Measurements from ENCODE around the gene NUDT15.

The NUDT15 gene

GRCh38 chr13:48066310-48066989, 28.9 kb downstream of the NUDT15 start:
- H3K4me2 ChIP-seq (ENCODE audit: low read length), result no peak overlapping the region
- peaks cover 32% of the 10 kb centered on the region for H3K9me3 ChIP-seq (ENCODE audit: control insufficient read depth, insufficient read depth, low read length)
- TF ChIP-seq EZH2phosphoT487 (IDR thresholded peaks at IDR 0.05; ENCODE audit: borderline replicate concordance, low read length) (no peak), CTCF (IDR thresholded peaks at IDR 0.05; ENCODE audit: low read depth, low read length, poor library complexity, severe bottlenecking) (no peak)
- H3K27me3 ChIP-seq (ENCODE audit: control insufficient read depth, low read length), result no peaks in the 10 kb centered on the region
- H3K27ac ChIP-seq (ENCODE audit: low read depth, low read length), result peak overlapping the region; percentile 27; the same call in 1 of the 2 replicates
- no peak overlapping the region for H3K4me3 ChIP-seq (ENCODE audit: low read length)
- no peaks in the 10 kb centered on the region for H4K20me1 ChIP-seq (ENCODE audit: control insufficient read depth, insufficient read depth, low read depth, low read length)
- no peaks in the 10 kb centered on the region for H3K9me2 ChIP-seq (replicated peaks; ENCODE audit: control insufficient read depth, low read length)
- H3K36me3 ChIP-seq (ENCODE audit: control insufficient read depth, low read length), result peaks cover 64% of the 10 kb centered on the region
- no peaks in the 10 kb centered on the region for H3K79me2 ChIP-seq (ENCODE audit: control insufficient read depth, low read length)
- H3F3A ChIP-seq (ENCODE audit: control insufficient read depth, insufficient read depth), result peaks cover 4% of the 10 kb centered on the region; the same call in 1 of the 2 replicates
- peaks cover 38% of the 10 kb centered on the region for H3K4me1 ChIP-seq (ENCODE audit: control insufficient read depth, low read length)

- peaks cover 4% of the 10 kb centered on the region; the same call in 1 of the 2 replicates for H3F3A ChIP-seq (ENCODE audit: control insufficient read depth, insufficient read depth)
- no peaks in the 10 kb centered on the region for H3K9me2 ChIP-seq (replicated peaks; ENCODE audit: control insufficient read depth, low read length)
- no peaks in the 10 kb centered on the region for H4K20me1 ChIP-seq (ENCODE audit: control insufficient read depth, insufficient read depth, low read depth, low read length)
- H3K27me3 ChIP-seq (ENCODE audit: control insufficient read depth, low read length), result no peaks in the 10 kb centered on the region
- H3K4me3 ChIP-seq (ENCODE audit: low read length), result no peak overlapping the region
- H3K79me2 ChIP-seq (ENCODE audit: control insufficient read depth, low read length), result no peaks in the 10 kb centered on the region
- H3K4me2 ChIP-seq (ENCODE audit: low read length), result no peak overlapping the region
- H3K36me3 ChIP-seq (ENCODE audit: control insufficient read depth, low read length), result peaks cover 80% of the 10 kb centered on the region
- TF ChIP-seq EZH2phosphoT487 (IDR thresholded peaks at IDR 0.05; ENCODE audit: borderline replicate concordance, low read length), result no peak
- peak; percentile 34 for TF ChIP-seq CTCF (IDR thresholded peaks at IDR 0.05; ENCODE audit: low read depth, low read length, poor library complexity, severe bottlenecking)
- peaks cover 47% of the 10 kb centered on the region for H3K9me3 ChIP-seq (ENCODE audit: control insufficient read depth, insufficient read depth, low read length)
- H3K27ac ChIP-seq (ENCODE audit: low read depth, low read length), result no peak overlapping the region
- peaks cover 38% of the 10 kb centered on the region for H3K4me1 ChIP-seq (ENCODE audit: control insufficient read depth, low read length)
Measured at GRCh38 chr13:48068036-48068435, 30.5 kb downstream of the NUDT15 start.

GRCh38 chr13:48068952-48069351, 31.4 kb downstream of the NUDT15 start:
- H3K27me3 ChIP-seq (ENCODE audit: control insufficient read depth, low read length), result no peaks in the 10 kb centered on the region
- no peaks in the 10 kb centered on the region for H4K20me1 ChIP-seq (ENCODE audit: control insufficient read depth, insufficient read depth, low read depth, low read length)
- H3K9me2 ChIP-seq (replicated peaks; ENCODE audit: control insufficient read depth, low read length), result no peaks in the 10 kb centered on the region
- peaks cover 89% of the 10 kb centered on the region for H3K36me3 ChIP-seq (ENCODE audit: control insufficient read depth, low read length)
- TF ChIP-seq EZH2phosphoT487 (IDR thresholded peaks at IDR 0.05; ENCODE audit: borderline replicate concordance, low read length) (no peak), CTCF (IDR thresholded peaks at IDR 0.05; ENCODE audit: low read depth, low read length, poor library complexity, severe bottlenecking) (no peak)
- H3F3A ChIP-seq (ENCODE audit: control insufficient read depth, insufficient read depth), result peaks cover 4% of the 10 kb centered on the region; the same call in 1 of the 2 replicates
- H3K79me2 ChIP-seq (ENCODE audit: control insufficient read depth, low read length), result no peaks in the 10 kb centered on the region
- no peak overlapping the region for H3K27ac ChIP-seq (ENCODE audit: low read depth, low read length)
- no peak overlapping the region for H3K4me3 ChIP-seq (ENCODE audit: low read length)
- peaks cover 38% of the 10 kb centered on the region for H3K4me1 ChIP-seq (ENCODE audit: control insufficient read depth, low read length)
- H3K9me3 ChIP-seq (ENCODE audit: control insufficient read depth, insufficient read depth, low read length), result peaks cover 51% of the 10 kb centered on the region
- no peak overlapping the region for H3K4me2 ChIP-seq (ENCODE audit: low read length)
